ENCODE measurements around the gene SMIM35. TPM values are rescaled to one million over a fixed set of nuclear protein-coding genes. Genes with fewer than 3 reads are reported as not detected.

The SMIM35 gene
- total RNA-seq, 1 experiment from 2014 or later = not detected

DNA sequence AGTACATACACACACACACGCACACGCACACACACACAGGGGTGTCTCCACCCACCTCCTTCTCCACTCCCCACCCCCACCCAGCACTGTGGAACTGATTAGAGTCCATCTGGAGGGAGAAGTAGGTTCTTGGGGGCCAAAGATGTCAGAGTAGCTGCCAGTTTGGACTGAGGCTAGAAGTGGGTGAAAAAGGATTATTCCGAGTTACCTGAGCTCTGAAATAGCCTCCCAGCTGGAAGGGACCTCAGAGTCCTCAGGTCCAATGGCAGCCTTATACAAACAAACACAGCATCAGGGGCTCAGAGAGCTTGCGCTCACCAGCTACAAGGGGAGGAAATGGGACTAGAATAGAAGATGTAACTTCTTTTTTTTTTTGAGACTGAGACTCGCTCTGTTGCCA is 79.7 kb downstream of the SMIM35 start:
- H2AFZ ChIP-seq (ENCODE audit: low read length) = no peak overlapping the region
- H3K27me3 Mint-ChIP-seq (ENCODE audit: low read depth) = peaks cover 21% of the 10 kb centered on the region
- no peak overlapping the region for H3K27ac ChIP-seq (ENCODE audit: insufficient read length, low read depth, low read length)
- no peak overlapping the region; a peak in 1 of 7 replicates for H3K27ac Mint-ChIP-seq
- H3K36me3 Mint-ChIP-seq (ENCODE audit: insufficient read depth in 1 of 3, low read depth in 3 of 3) = no peaks in the 10 kb centered on the region
- peaks cover 8 to 9% of the 10 kb centered on the region in 2 experiments for H3K4me1 Mint-ChIP-seq
- no peaks in the 10 kb centered on the region for H3K79me1 ChIP-seq (ENCODE audit: insufficient read depth, low read depth, low read length, poor library complexity, severe bottlenecking)
- WGBS (ENCODE audit: extremely low coverage, insufficient read length, low lambda C conversion rate) = no CpG with 5 or more reads among the region's 5 CpGs
- H3K56ac ChIP-seq (ENCODE audit: insufficient read length, low read depth, low read length) = no peak overlapping the region
- H3K4ac ChIP-seq (ENCODE audit: low read depth, low read length) = no peak overlapping the region
- DNase-seq = no peak
- no peak overlapping the region for H2BK20ac ChIP-seq (ENCODE audit: low read depth, low read length, poor library complexity, severe bottlenecking)
- no peak overlapping the region for H2BK12ac ChIP-seq (ENCODE audit: insufficient read length, low read depth, low read length)
- H2BK5ac ChIP-seq (ENCODE audit: insufficient read length, low read length) = no peak overlapping the region
- no peaks in the 10 kb centered on the region for H4K20me1 ChIP-seq (ENCODE audit: control insufficient read depth, insufficient read depth, insufficient read length)
- H3K4me2 ChIP-seq (ENCODE audit: insufficient read depth, insufficient read length, low read length) = no peak overlapping the region
- no peak overlapping the region for H4K91ac ChIP-seq (ENCODE audit: insufficient read length, low read depth, low read length)
- no peak overlapping the region for H4K5ac ChIP-seq (ENCODE audit: insufficient read length, low read depth, low read length)
- H2BK15ac ChIP-seq (ENCODE audit: low read depth, low read length) = no peak overlapping the region
- H3K9me3 Mint-ChIP-seq = no peaks in the 10 kb centered on the region
- H3T11ph ChIP-seq (ENCODE audit: low read length) = no peak overlapping the region
- H4K8ac ChIP-seq (replicated peaks; ENCODE audit: insufficient read length, low read depth, low read length) = no peak overlapping the region
- 0 out of 2 replicates have a peak, but pooled peaks cover 6% of the 10 kb centered on the region for H3K4me1 ChIP-seq (ENCODE audit: insufficient read depth, low read length)
- H3K14ac ChIP-seq (ENCODE audit: insufficient read depth, low read length) = no peak overlapping the region
- H3K27me3 ChIP-seq (ENCODE audit: insufficient read depth, low read length) = peaks cover 2% of the 10 kb centered on the region; the same call in 1 of the 2 replicates
- no peaks in the 10 kb centered on the region for H3K79me2 ChIP-seq (ENCODE audit: insufficient read depth, low read length)
- no peak overlapping the region for H2BK120ac ChIP-seq (ENCODE audit: low read depth, low read length, poor library complexity, severe bottlenecking)
- no peak overlapping the region for H3K9ac ChIP-seq (ENCODE audit: extremely low read depth, insufficient read length, low read length)
- TF ChIP-seq, protein P1, sequence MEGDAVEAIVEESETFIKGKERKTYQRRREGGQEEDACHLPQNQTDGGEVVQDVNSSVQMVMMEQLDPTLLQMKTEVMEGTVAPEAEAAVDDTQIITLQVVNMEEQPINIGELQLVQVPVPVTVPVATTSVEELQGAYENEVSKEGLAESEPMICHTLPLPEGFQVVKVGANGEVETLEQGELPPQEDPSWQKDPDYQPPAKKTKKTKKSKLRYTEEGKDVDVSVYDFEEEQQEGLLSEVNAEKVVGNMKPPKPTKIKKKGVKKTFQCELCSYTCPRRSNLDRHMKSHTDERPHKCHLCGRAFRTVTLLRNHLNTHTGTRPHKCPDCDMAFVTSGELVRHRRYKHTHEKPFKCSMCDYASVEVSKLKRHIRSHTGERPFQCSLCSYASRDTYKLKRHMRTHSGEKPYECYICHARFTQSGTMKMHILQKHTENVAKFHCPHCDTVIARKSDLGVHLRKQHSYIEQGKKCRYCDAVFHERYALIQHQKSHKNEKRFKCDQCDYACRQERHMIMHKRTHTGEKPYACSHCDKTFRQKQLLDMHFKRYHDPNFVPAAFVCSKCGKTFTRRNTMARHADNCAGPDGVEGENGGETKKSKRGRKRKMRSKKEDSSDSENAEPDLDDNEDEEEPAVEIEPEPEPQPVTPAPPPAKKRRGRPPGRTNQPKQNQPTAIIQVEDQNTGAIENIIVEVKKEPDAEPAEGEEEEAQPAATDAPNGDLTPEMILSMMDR (conservative IDR thresholded peaks at IDR 0.05) = no peak
- no peak overlapping the region for H3K23ac ChIP-seq (ENCODE audit: insufficient read length, low read depth, low read length)
- no peak overlapping the region for H3K18ac ChIP-seq (ENCODE audit: insufficient read length, low read depth, low read length)
- H3K9me3 ChIP-seq (ENCODE audit: control insufficient read depth, low read depth, low read length) = no peaks in the 10 kb centered on the region
- no peak overlapping the region for H2AK5ac ChIP-seq (ENCODE audit: insufficient read length, low read length)
- H3K23me2 ChIP-seq (ENCODE audit: insufficient read length, low read depth, low read length, poor library complexity, severe bottlenecking) = no peaks in the 10 kb centered on the region
- H3K4me3 Mint-ChIP-seq = no peak overlapping the region

Measured in H9 (cell line).